Heart left ventricle (tissue), 16 donors: Measurements from ENCODE around the gene BACH2. TPM values are rescaled to one million over a fixed set of nuclear protein-coding genes. Genes with fewer than 3 reads are reported as not detected.
A peak's percentile ranks its signal among the peaks of the same experiment; 100 is the strongest.

Source experiments
- ATAC-seq, 4 donors: fragments of 200-7000 bp; cut with Tn5 transposase; one replicate each; pipeline ENCODE4 v1.9.1; 2020 to 2022; ENCODE audit warnings: moderate library complexity in 4 of 4, mild to moderate bottlenecking in 3 of 4, moderate number of reproducible peaks in 1 of 4
- DNase-seq, 5 donors: peaks; one replicate each; pipeline ENCODE4 v3.0.0-alpha.2; 2020
- H3K27ac ChIP-seq, 12 donors: fragments of 200-600 bp; sonication (generic) in 4 of 12; one replicate each; pipeline versions ENCODE4 v1.5.0 to v1.8.0; 2016 to 2022; ENCODE audit warnings: mild to moderate bottlenecking in 2 of 12
- H3K27me3 ChIP-seq, 9 donors: fragments of 200-600 bp; sonication (generic) in 2 of 9; one replicate each; pipeline versions ENCODE4 v1.5.1 to v1.8.0; 2016 to 2022; ENCODE audit warnings: mild to moderate bottlenecking in 3 of 9
- H3K36me3 ChIP-seq, 9 donors: fragments of 200-600 bp; sonication (generic) in 2 of 9; one replicate each; pipeline versions ENCODE4 v1.5.0 to v1.8.0; 2018 to 2022; ENCODE audit warnings: mild to moderate bottlenecking in 2 of 9
- H3K4me1 ChIP-seq, 12 donors: fragments of 200-600 bp; sonication (generic) in 4 of 12; one replicate each; pipeline versions ENCODE4 v1.5.0 to v1.8.0; 2016 to 2022; ENCODE audit warnings: mild to moderate bottlenecking in 3 of 12
- H3K4me3 ChIP-seq, 12 donors: fragments of 200-600 bp; sonication (generic) in 4 of 12; one replicate each; pipeline versions ENCODE4 v1.5.0 to v1.8.0; 2017 to 2022; ENCODE audit warnings: mild to moderate bottlenecking in 9 of 12, moderate library complexity in 4 of 12
- H3K9me3 ChIP-seq, 12 donors: fragments of 200-600 bp; sonication (generic) in 4 of 12; one replicate each; pipeline versions ENCODE4 v1.5.0 to v1.8.0; 2016 to 2022; ENCODE audit warnings: mild to moderate bottlenecking in 1 of 12
- CTCF ChIP-seq, 12 donors: fragments of 200-600 bp; sonication (generic) in 4 of 12; IDR thresholded peaks; one replicate each; pipeline versions ENCODE4 v1.5.0 to v1.8.0; 2018 to 2022; ENCODE audit warnings: antibody characterized with exemption in 12 of 12, mild to moderate bottlenecking in 5 of 12
- POLR2A ChIP-seq, 2 donors: fragments of 450-650 bp; IDR thresholded peaks; one replicate each; pipeline ENCODE4 v1.6.1; 2017; ENCODE audit warnings: antibody characterized with exemption in 2 of 2, mild to moderate bottlenecking in 2 of 2, moderate library complexity in 2 of 2
- WGBS, 4 donors: extraction: QIAGEN DNeasy Blood & Tissue Kit in 2 of 4; methylation state at CpG; one replicate each; pipeline versions ENCODE4 v1.1.5 to v1.1.7; 2013 to 2018; 5-methylcytosine and 5-hydroxymethylcytosine counted together
- intact Hi-C, 10 donors: fragments of 100-400 bp; cut with DNase I; formaldehyde crosslinking; loops; one replicate each; pipeline versions ENCODE4 v1.11.1 to v1.14.2; 2022
- polyA plus RNA-seq, 2 donors: library from polyadenylated mRNA; stranded (reverse); fragments of 200-250 nt; gene quantifications; one replicate each; pipeline ENCODE4 v1.2.3, GENCODE V29; 2013
- total RNA-seq, 9 donors: library from RNA; depleted of rRNA in 2 of 9; stranded (reverse); fragments of >200 nt in 2 of 9; fragmentation: NEBNext Ultra II Directional in 3 of 9; extraction: Animal tissue kit (Norgen Biotek cat#: 25700) in 3 of 9; gene quantifications; one replicate each; pipeline versions ENCODE4 v1.1.0 to v1.2.4, GENCODE V29; 2016 to 2023
- donor health status: ischemic (EF 13 %, LVEDD 7.1; RV severe dilation, severe dysfunction).
- donor health status: healthy with polysubstance abuse.
- donor health status: DM: no; HTN: yes; CAD: no.
- donor health status: DM: no; HTN: no; CAD: no.
- donor health status: ischemic (EF 25% LVEDD 6.9; RV normal size, moderate dysfunction).
- donor health status: ischemic (EF 25% LVEDD 5.7; RV mildly dilated, moderate dysfunction).
- donor health status: healthy.
- donor health status: DM: yes; HTN: yes; CAD: no.
- donor health status: ischemic (EF 35%, LVEDD 5.7; RV mildly dilated, moderate dysfunction).
- donor health status: nonischemic (EF 11% LVEDD 7.7; RV severe dilation, severe dysfunction).
- donor health status: DM: yes; HTN: yes; CAD: no.
- donor health status: PGD.
- donor health status: ischemic (EF 29% LVEDD 5.4; RV normal size, mild dysfunction).
- donor health status: nonischemic (EF 23%, LVEDD 6.1; RV moderate dilation, normal function).

Gene BACH2
- total and polyA plus RNA-seq, 11 donors: 0.23 to 8.4 (median 1.5) TPM

GRCh38 chr6:90238496-90239266 lies 58.0 kb downstream of the BACH2 start:
- TF ChIP-seq POLR2A (IDR thresholded peaks at IDR 0.05) (no peak), CTCF (IDR thresholded peaks at IDR 0.05) (no peak)
- H3K27me3 ChIP-seq: no peaks in the 10 kb centered on the region
- intact Hi-C loops: loop anchor here in 1 of 10 donors (10.0 kb wide), 1 partner anchor 56 kb away; the partner anchor contains the start of gene BACH2
- 53 to 72% (median 67%) methylated on average over 5 of the region's 5 CpGs for WGBS, 4 donors
- H3K9me3 ChIP-seq: no peaks in the 10 kb centered on the region
- DNase-seq: no peak
- H3K27ac ChIP-seq: no peak overlapping the region
- no peak for ATAC-seq
- peaks cover 0 to 28% (median 4%) of the 10 kb centered on the region in 12 donors for H3K4me1 ChIP-seq
- H3K36me3 ChIP-seq: no peaks in the 10 kb centered on the region
- no peak overlapping the region for H3K4me3 ChIP-seq

GRCh38 chr6:90237350-90237990 lies 59.2 kb downstream of the BACH2 start:
- intact Hi-C loops: loop anchor here in 1 of 10 donors (10.0 kb wide), 1 partner anchor 57 kb away; the partner anchor contains the start of gene BACH2
- ATAC-seq (no peak), DNase-seq (no peak)
- H3K4me3 ChIP-seq: no peak overlapping the region
- H3K9me3 ChIP-seq: no peaks in the 10 kb centered on the region
- H3K4me1 ChIP-seq: peaks cover 0 to 37% (median 4%) of the 10 kb centered on the region in 12 donors
- no peaks in the 10 kb centered on the region for H3K36me3 ChIP-seq
- no peaks in the 10 kb centered on the region for H3K27me3 ChIP-seq
- WGBS, 4 donors: 77 to 84% (median 79%) methylated on average over 4 of the region's 4 CpGs
- no peak overlapping the region for H3K27ac ChIP-seq
- TF ChIP-seq CTCF (IDR thresholded peaks at IDR 0.05) (no peak), POLR2A (IDR thresholded peaks at IDR 0.05) (no peak)

GRCh38 chr6:90233994-90234393 lies 62.6 kb downstream of the BACH2 start:
- Histone ChIP-seq H3K27me3 (no peaks in the 10 kb centered on the region), H3K27ac (no peak overlapping the region), H3K36me3 (no peaks in the 10 kb centered on the region), H3K4me3 (no peak overlapping the region), H3K9me3 (no peaks in the 10 kb centered on the region), H3K4me1 (peaks cover 0 to 46% (median 24%) of the 10 kb centered on the region in 12 donors)
- WGBS, 4 donors: 81 to 91% (median 89%) methylated on average over 6 of the region's 6 CpGs
- DNase-seq (no peak), ATAC-seq (no peak)
- TF ChIP-seq POLR2A (IDR thresholded peaks at IDR 0.05) (no peak), CTCF (IDR thresholded peaks at IDR 0.05) (no peak)
- intact Hi-C loops: loop anchor here in 2 of 10 donors (5.0 to 10.0 kb wide), 2 partner anchors 48 to 61 kb away; partner anchors contain the start of gene BACH2 (in 1 of the 2)

- no peak for TF ChIP-seq CTCF (IDR thresholded peaks at IDR 0.05)
- no peak for TF ChIP-seq POLR2A (IDR thresholded peaks at IDR 0.05)
- intact Hi-C loops: loop anchor here in 2 of 10 donors (5.0 to 10.0 kb wide), 2 partner anchors 49 to 62 kb away; partner anchors contain the start of gene BACH2 (in 1 of the 2)
- H3K4me1 ChIP-seq: peaks cover 0 to 40% (median 24%) of the 10 kb centered on the region in 12 donors
- ATAC-seq: no peak
- H3K27ac ChIP-seq: peak overlapping the region in 1 of 12 donors; percentile 20
- no peaks in the 10 kb centered on the region for H3K36me3 ChIP-seq
- DNase-seq: no peak
- no peaks in the 10 kb centered on the region for H3K27me3 ChIP-seq
- H3K9me3 ChIP-seq: no peaks in the 10 kb centered on the region
- WGBS, 4 donors: 95 to 98% (median 97%) methylated on average over 2 of the region's 2 CpGs
- no peak overlapping the region for H3K4me3 ChIP-seq
Observed at GRCh38 chr6:90233213-90233612, 63.4 kb downstream of the BACH2 start.
